NCI-H82 treated with DMSO at 0.1 percent for 48 hours (cell line): Measurements from ENCODE around the gene CTNNA2.
A peak's percentile ranks its signal among the peaks of the same experiment; 100 is the strongest.
"Not testable (repeated sequence)": the region's sequence is repeated elsewhere in the genome, so short reads cannot be mapped to it uniquely, and the experiment has no call there.

ENCODE experiments used
- DNase-seq: peaks from one replicate; lab custom pipeline; 2025; ENCODE audit not compliant: unreplicated experiment; lab: John Stamatoyannopoulos, UW

CTNNA2 gene

DNA sequence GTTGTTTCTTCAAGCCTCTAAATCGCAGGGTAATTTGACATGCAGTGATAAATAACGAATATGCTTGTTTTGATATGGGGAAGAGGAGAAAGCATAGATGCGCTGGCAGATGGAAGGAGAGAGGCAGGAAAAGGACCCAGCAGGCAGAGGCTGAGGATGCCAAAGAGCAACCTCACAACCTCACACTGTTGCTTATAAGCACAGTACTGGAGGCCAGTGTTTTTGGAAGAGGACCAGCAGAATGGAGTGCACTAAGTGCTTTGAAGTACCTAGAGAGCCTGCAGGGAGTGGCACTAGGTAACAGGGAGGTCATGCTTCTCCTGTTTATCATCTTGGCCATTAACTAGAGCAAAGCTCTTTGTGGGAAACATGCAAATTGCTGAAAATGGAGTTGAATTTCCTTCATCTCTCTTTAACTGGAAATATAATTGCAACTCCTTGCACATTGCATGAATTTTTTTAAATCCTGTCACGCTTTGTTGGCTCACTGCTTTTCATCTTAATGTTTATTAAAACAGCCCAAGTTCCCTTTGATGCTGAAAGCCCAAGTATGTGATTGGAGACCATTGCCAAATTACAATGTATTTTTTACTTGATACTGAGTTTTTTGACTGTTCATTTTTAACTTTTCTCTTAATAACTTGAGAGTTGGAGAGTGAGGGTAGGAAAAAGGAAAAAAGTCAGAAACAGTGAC, 555.3 kb downstream of the CTNNA2 start:
- DNase-seq = no peak

- no peak for DNase-seq
These were observed 557.7 kb downstream of the CTNNA2 start for GRCh38 chr2:80070587-80070986.

- no peak for DNase-seq
These were observed 559.1 kb downstream of the CTNNA2 start for GRCh38 chr2:80071941-80072340.

- DNase-seq = peak; percentile 40
These were observed 560.3 kb downstream of the CTNNA2 start for GRCh38 chr2:80073134-80073561.

DNA sequence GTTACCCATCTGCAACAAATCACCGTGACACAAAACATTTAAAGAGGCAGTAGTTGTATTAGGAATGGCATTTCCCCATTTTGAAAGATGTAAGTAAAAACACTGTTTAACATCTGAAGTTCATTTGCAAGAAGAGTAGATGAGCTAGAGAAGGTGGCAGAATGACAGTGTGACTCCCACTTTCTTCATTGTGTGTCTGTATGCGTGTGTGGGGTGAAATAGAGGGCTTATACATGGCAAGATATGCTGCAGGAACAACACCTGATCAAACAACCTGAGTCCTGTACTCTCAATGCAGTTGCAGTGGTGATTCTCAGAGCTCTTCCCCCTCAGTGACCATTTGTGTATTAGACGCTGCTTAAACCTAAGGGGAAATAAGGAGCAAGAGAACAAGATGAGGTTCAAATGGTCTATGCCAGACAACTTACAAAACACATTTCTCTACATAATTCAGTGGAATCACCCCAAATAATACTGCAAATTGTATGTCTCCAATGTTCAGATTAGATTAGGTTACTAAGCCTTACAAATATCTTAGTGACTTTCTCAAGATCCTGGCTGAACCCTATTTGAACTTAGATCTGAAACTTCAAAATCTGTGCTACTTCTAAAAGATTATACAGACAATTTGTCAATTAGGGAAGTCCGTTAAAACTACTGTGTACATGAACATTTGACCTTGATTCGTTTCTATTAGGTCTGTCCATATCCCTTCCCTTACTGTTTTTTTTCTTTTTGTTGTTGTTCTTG, 561.6 kb downstream of the CTNNA2 start:
- DNase-seq = no peak

DNA sequence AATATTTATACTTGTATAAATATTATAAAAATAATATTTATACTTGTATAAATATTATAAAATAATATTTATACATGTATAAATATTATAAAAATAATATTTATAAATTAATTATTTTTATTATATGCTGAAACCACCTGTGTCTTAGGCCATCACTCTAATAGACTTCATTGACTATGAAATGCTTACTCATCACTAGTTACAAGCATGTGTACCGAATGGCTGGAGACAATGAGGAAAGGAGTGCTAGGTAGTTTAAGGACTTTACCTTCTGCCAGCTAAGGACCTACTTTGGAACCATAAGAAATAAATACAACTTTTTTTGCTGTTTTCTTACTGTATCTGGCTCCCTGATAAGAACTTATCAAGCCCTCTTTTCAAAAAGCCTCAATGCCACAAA, 562.9 kb downstream of the CTNNA2 start:
- no peak for DNase-seq

GRCh38 chr2:80078290-80079036, 565.6 kb downstream of the CTNNA2 start:
- DNase-seq = no peak

DNA sequence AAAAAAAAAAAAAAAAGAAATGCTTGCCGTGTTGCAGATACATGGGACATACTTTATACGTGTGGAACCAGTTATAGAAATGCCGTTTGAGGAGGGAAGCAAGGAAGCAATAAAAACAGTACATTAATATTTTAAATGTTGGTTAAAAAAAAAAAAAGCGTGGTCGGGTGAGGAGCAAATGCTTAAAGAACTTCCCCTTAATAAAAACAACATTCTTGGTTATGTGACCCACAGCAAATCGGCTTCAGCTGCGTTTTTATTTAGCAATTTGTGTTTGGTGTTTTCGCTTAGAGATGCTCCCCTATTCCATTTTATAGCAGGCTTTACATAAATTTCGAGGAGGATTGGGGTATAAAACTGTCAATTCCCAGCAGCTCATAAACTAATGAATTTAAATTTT, 568.1 kb downstream of the CTNNA2 start:
- no peak for DNase-seq

GRCh38 chr2:80086831-80087230, 574.0 kb downstream of the CTNNA2 start:
- DNase-seq = peak; percentile 73

DNA sequence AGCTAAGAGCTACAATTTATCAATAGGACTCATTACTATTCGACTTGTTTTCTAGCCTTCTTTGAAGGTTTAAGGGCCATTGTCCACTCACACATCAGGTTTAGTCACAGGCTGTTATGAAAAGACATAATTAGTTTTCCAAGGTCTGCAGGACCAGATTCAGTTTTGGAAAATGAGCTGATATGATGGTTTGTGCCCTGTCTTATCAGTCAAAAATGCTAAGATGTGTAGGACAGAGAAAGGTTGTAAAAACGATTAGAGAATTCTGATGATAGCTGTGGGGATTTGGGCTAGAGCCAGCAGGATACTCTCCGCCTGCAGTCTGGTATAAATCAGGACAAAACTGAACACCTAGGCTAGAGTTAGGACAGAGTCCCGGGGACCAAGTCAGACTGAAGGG, 578.4 kb downstream of the CTNNA2 start:
- no peak for DNase-seq

DNA sequence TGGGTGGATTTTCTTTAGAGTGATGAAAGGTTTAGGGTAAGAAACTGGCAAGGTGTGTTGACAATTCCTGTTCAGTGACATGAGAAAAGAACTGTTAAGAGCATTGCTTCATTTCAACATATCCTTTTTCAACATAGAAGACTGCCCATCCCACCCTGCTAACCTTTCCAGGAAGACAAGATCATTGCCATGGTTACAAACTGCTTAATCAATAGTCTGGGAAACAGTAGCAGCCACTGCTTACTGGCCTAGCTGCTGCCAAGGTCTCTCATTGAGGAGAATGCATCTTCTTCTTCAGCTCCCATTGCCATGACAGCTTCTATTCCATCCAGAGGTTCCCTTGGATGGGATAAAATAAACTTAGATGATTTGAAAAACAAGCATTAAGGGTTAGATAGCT, 579.6 kb downstream of the CTNNA2 start:
- no peak for DNase-seq

DNA sequence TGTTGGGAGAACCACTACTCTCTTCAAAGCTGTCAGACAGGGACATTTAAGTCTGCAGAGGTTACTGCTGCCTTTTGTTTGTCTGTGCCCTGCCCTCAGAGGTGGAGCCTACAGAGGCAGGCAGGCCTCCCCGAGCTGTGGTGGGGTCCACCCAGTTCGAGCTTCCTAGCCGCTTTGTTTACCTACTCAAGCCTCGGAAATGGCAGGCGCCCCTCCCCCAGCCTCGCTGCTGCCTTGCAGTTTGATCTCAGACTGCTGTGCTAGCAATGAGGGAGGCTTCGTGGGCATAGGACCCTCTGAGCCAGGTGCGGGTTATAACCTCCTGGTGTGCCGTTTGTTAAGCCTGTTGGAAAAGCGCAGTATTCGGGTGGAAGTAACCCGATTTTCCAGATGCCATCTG, 585.7 kb downstream of the CTNNA2 start:
- DNase-seq = not testable (repeated sequence)

GRCh38 chr2:80102026-80102425, 589.2 kb downstream of the CTNNA2 start:
- DNase-seq = no peak

DNA sequence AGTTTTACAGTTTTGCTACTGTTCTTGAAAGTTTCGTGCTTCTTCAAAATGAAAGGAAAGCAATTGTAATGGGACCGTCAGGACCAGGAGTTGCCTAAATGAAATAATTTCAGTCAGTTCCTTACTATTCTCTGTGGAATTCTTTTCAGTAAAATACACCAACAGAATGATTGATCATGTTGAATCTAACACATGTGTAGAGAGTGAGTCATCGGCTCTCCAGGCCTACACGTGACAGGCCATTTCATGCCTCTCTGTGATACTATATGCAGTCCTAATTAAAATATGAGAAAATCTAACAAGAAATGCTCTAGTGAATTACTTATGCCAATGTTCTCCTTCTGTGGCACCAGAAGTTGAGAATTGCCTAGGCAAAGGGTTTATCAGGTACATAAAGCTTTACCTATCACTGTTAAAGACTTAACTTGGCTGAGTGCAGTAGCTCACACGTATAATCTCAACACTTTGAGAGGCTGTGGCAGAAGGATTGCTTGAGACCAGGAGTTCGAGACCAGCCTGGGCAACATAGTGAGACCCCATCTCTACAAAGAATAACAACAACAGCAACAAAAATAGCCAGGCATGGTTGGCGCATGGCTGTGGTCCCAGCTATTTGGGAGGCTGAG, 592.3 kb downstream of the CTNNA2 start:
- no peak for DNase-seq

DNA sequence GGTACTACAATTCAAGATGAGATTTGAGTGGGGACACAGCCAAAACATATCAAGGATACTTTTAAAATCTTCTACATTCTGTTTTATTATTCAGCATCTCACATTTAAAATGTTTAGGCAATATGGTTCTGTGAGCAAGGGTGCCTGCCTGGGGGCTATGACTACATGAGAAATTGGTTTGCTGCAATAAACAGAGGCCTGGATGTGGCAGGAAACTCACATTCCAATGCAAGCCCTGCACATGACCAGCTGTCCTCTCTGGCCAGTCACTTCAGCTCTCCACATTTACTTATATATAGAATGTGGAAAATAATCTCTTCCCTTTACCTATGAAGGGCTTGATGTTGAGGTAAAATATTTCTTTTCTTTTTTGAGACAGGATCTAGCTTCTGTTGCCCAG, 598.3 kb downstream of the CTNNA2 start:
- DNase-seq = no peak

- DNase-seq = no peak
These were observed 599.9 kb downstream of the CTNNA2 start for GRCh38 chr2:80112790-80113189.

- no peak for DNase-seq
These were observed 600.5 kb downstream of the CTNNA2 start for GRCh38 chr2:80113399-80113798.

- DNase-seq = no peak
These were observed 602.0 kb downstream of the CTNNA2 start for GRCh38 chr2:80114812-80115211.

DNA sequence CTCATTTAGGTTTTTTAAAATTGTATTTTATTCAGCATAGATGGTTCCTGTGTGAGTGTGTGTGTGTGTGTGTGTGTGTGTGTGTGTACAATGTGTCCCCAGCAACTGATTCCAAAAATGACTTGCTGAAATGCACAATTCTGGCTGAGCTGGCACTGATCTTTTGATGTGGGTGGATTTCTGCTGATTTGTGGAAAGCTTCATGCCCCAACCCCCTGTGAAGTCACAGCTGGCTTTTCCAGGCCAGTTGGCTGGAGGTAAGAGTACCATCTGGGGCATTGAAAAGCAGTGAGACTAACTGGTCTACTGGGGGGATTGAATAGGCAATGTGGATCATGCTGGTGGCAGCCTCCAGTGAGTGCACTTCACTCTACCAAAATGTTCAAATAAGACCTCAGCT, 604.5 kb downstream of the CTNNA2 start:
- no peak for DNase-seq

- DNase-seq = no peak
These were observed 608.0 kb downstream of the CTNNA2 start for GRCh38 chr2:80120866-80121265.

GRCh38 chr2:80122675-80123074, 609.8 kb downstream of the CTNNA2 start:
- DNase-seq = no peak
